Measurements from ENCODE around the gene FKBP8.

FKBP8 gene

GRCh38 chr19:18500799-18501198, 42.6 kb downstream of the FKBP8 start:
- no peak overlapping the region for H3K4me3 ChIP-seq (ENCODE audit: low read length)
- TF ChIP-seq, protein P1, sequence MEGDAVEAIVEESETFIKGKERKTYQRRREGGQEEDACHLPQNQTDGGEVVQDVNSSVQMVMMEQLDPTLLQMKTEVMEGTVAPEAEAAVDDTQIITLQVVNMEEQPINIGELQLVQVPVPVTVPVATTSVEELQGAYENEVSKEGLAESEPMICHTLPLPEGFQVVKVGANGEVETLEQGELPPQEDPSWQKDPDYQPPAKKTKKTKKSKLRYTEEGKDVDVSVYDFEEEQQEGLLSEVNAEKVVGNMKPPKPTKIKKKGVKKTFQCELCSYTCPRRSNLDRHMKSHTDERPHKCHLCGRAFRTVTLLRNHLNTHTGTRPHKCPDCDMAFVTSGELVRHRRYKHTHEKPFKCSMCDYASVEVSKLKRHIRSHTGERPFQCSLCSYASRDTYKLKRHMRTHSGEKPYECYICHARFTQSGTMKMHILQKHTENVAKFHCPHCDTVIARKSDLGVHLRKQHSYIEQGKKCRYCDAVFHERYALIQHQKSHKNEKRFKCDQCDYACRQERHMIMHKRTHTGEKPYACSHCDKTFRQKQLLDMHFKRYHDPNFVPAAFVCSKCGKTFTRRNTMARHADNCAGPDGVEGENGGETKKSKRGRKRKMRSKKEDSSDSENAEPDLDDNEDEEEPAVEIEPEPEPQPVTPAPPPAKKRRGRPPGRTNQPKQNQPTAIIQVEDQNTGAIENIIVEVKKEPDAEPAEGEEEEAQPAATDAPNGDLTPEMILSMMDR (conservative IDR thresholded peaks at IDR 0.05; ENCODE audit: low read depth, low read length), result no peak
- no peak for DNase-seq (ENCODE audit: low read depth)

DNA sequence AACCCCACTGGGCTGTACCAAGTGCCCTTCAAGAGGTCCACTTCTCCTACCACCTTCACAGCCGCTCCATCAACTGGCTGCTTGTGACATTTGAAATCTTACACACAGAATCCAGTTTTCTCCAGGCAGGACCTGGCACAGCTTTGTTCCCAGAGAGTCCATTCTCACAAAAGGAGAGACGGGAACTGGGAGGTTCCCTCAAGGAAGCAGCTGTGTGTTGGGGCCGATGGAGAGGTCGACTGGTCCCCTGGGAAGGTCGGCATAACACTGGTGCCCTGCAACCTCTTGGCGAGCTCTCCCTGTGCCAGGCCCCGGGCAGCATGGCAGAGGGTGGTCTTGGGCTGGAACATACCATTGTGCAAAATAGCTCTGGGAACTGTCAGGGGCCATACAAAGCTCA, 43.0 kb downstream of the FKBP8 start:
- no peak overlapping the region for H3K4me3 ChIP-seq (ENCODE audit: low read length)
- no peak for DNase-seq (ENCODE audit: low read depth)
- TF ChIP-seq, protein P1 (conservative IDR thresholded peaks at IDR 0.05; ENCODE audit: low read depth, low read length), result no peak

DNA sequence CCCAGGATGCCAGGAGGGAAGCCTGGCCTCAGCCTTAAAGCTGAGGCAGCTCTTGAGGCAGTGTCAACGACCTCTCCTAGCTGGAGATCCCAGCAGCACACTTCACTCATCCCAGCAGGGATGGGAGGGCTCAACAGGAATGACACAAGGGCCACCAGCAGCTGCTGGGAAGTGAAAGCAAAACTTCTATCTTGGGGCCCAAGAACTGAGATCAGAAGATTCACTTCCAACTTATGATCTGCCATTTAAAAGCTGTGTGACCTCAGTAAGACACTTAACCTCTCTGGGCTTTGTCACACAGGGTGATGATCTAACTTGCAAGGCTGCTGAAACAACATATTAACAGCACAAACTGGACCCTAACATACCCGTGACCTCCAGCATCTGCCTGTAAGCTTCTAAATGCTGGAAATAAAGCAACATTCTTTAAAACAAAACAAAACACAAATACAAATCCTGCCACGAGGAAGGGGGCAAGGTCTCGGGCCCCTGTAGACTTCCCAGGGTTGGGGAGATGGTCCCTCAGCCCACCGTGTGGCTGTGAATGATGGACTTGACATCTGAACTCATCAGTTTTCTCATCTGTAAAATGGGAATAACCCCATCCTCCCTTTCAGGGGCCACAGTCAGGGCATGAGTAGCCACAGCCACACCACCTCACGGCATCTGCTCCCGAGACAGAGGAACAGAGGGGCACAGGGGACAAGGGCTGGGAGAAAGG, 44.2 kb downstream of the FKBP8 start:
- DNase-seq (ENCODE audit: low read depth), result no peak
- H3K4me3 ChIP-seq (ENCODE audit: low read length), result no peak overlapping the region
- TF ChIP-seq, protein P1 (conservative IDR thresholded peaks at IDR 0.05; ENCODE audit: low read depth, low read length), result no peak

- no peak overlapping the region for H3K4me3 ChIP-seq (ENCODE audit: low read length)
- DNase-seq (ENCODE audit: low read depth), result no peak
- TF ChIP-seq, protein P1 (conservative IDR thresholded peaks at IDR 0.05; ENCODE audit: low read depth, low read length), result no peak
These were observed 46.5 kb downstream of the FKBP8 start for GRCh38 chr19:18496980-18497256.

DNA sequence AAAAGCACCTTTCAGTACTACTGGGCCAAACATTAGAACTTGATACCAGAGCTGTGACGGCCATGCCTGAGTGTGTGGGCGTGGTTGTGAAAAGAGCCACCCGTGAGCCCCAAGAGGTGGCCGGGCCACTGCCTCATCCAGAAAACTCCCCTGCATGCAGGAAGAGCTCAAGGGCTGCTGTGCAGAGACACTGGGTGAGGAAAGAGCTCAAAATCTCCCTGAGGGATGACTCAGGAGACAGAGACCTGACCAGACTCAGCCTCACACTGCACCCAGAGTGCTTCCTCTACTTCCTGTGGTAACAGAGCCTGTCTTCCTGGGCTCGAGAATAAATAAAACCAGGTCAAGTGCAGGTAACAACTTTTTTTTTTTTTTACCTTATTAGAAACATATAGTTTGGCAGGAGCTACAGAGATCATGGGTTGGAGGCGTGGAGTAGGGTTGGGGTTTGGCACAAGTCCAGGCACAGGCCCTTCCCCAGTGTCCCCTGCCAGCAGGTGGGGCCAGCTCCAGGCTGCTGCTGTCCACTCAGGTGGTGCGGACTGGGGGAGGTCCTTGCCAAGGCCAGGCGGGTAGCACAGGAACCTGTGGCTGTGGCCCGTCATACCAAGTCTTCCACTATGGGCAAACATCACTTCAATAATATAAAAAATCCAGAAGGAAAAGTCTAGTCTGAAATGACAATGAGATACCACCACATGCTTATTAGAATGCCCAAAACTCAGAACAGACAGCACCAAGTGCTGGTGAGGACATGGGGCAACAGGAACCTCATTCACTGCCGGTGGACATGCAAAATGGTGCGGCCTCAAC, 47.0 kb downstream of the FKBP8 start:
- TF ChIP-seq, protein P1 (conservative IDR thresholded peaks at IDR 0.05; ENCODE audit: low read depth, low read length), result no peak
- H3K4me3 ChIP-seq (ENCODE audit: low read length), result no peak overlapping the region
- no peak for DNase-seq (ENCODE audit: low read depth)

- no peak for DNase-seq (ENCODE audit: low read depth)
- TF ChIP-seq, protein P1 (conservative IDR thresholded peaks at IDR 0.05; ENCODE audit: low read depth, low read length), result no peak
- no peak overlapping the region for H3K4me3 ChIP-seq (ENCODE audit: low read length)
These were observed 48.0 kb downstream of the FKBP8 start for GRCh38 chr19:18495204-18495911.
